HepG2 (cell line): ENCODE data around the gene CHID1. TPM values are rescaled to one million over a fixed set of nuclear protein-coding genes. Genes with fewer than 3 reads are reported as not detected.

Source experiments
- AGO1 ChIP-seq: fragments of 200-400 bp; formaldehyde crosslinking; IDR thresholded peaks from 2 replicates; pipeline ENCODE4 v1.6.1; 2017; ENCODE audit warnings: mild to moderate bottlenecking, low read depth, low read length, moderate library complexity; ENCODE audit not compliant: poor library complexity, severe bottlenecking
- ATAD3A ChIP-seq: sonication (generic); formaldehyde crosslinking; IDR thresholded peaks from 2 replicates; pipeline ENCODE4 v1.4.0; 2020; ENCODE audit warnings: missing genetic modification reagents
- GMEB1 ChIP-seq: sonication (generic); formaldehyde crosslinking; IDR thresholded peaks from 2 replicates; pipeline ENCODE4 v1.5.1; 2020; ENCODE audit warnings: missing genetic modification reagents, mild to moderate bottlenecking, borderline replicate concordance
- HCFC1 ChIP-seq: fragments of 150-350 bp; IDR thresholded peaks from 2 replicates; pipeline ENCODE4 v1.6.1; 2014; ENCODE audit warnings: low read depth, low read length
- ISX ChIP-seq: sonication (generic); formaldehyde crosslinking; conservative IDR thresholded peaks from 2 replicates; pipeline ENCODE4 v1.5.0; 2020; ENCODE audit warnings: missing genetic modification reagents
- LCORL ChIP-seq, 2 experiments: fragments of 450-650 bp in 1 of 2; sonication (generic) in 1 of 2; formaldehyde crosslinking in 1 of 2; IDR thresholded peaks; 2 replicates each; pipeline versions ENCODE4 v1.5.0 to v1.6.1; 2017 to 2020; ENCODE audit warnings: antibody characterized with exemption in 1 of 2, missing genetic modification reagents in 1 of 2
- MATR3 ChIP-seq: sonication (generic); formaldehyde crosslinking; IDR thresholded peaks from 2 replicates; pipeline ENCODE4 v1.4.0; 2020; ENCODE audit warnings: missing genetic modification reagents
- MIER3 ChIP-seq: IDR thresholded peaks from 2 replicates; pipeline ENCODE4 v1.6.1; 2016; ENCODE audit warnings: missing compliant biosample characterization, borderline replicate concordance
- MTERF4 ChIP-seq: sonication (generic); formaldehyde crosslinking; IDR thresholded peaks from 2 replicates; pipeline ENCODE4 v1.8.0; 2023; ENCODE audit warnings: mild to moderate bottlenecking, missing genetic modification reagents
- NR3C1 ChIP-seq: sonication (generic); formaldehyde crosslinking; IDR thresholded peaks from 2 replicates; pipeline ENCODE4 v1.4.0; 2020; ENCODE audit warnings: missing genetic modification reagents
- PHB2 ChIP-seq: fragments of 450-650 bp; IDR thresholded peaks from 2 replicates; pipeline ENCODE4 v1.6.1; 2018; ENCODE audit not compliant: partially characterized antibody
- POLR2AphosphoS5 ChIP-seq: IDR thresholded peaks from 2 replicates; pipeline ENCODE4 v1.6.1; 2012; ENCODE audit warnings: low read depth, low read length
- RBFOX2 ChIP-seq: fragments of 200-400 bp; formaldehyde crosslinking; IDR thresholded peaks from 2 replicates; pipeline ENCODE4 v1.6.1; 2017; ENCODE audit warnings: low read depth, mild to moderate bottlenecking, low read length
- SMAD3 ChIP-seq: sonication (generic); formaldehyde crosslinking; IDR thresholded peaks from 2 replicates; pipeline ENCODE4 v1.4.0; 2020; ENCODE audit warnings: missing genetic modification reagents
- SOX6 ChIP-seq, 2 experiments: fragments of 450-650 bp in 1 of 2; sonication (generic) in 1 of 2; formaldehyde crosslinking in 1 of 2; IDR thresholded peaks; 2 replicates each; pipeline versions ENCODE4 v1.4.0 to v1.6.1; 2017 to 2020; ENCODE audit warnings: antibody characterized with exemption in 1 of 2, mild to moderate bottlenecking in 1 of 2, missing genetic modification reagents in 1 of 2
- TMF1 ChIP-seq: sonication (generic); formaldehyde crosslinking; IDR thresholded peaks from 2 replicates; pipeline ENCODE4 v1.8.1; 2022; ENCODE audit warnings: low read depth, missing genetic modification reagents
- ZBTB7A ChIP-seq: sonication (generic); formaldehyde crosslinking; IDR thresholded peaks from 2 replicates; pipeline ENCODE4 v1.8.0; 2022; ENCODE audit warnings: mild to moderate bottlenecking, missing genetic modification reagents
- ZFX ChIP-seq: sonication (generic); formaldehyde crosslinking; IDR thresholded peaks from 2 replicates; pipeline ENCODE4 v1.4.0; 2020; ENCODE audit warnings: mild to moderate bottlenecking, low read depth, missing genetic modification reagents, moderate library complexity
- ZNF687 ChIP-seq: sonication (generic); formaldehyde crosslinking; IDR thresholded peaks from 2 replicates; pipeline ENCODE4 v1.5.1; 2020; ENCODE audit warnings: mild to moderate bottlenecking, missing genetic modification reagents, moderate library complexity
- ZNF691 ChIP-seq: sonication (generic); formaldehyde crosslinking; IDR thresholded peaks from 2 replicates; pipeline ENCODE4 v1.4.0; 2020; ENCODE audit warnings: missing genetic modification reagents, low read depth, mild to moderate bottlenecking, borderline replicate concordance
- ZNF720 ChIP-seq: sonication (generic); formaldehyde crosslinking; IDR thresholded peaks from 2 replicates; pipeline ENCODE4 v1.4.0; 2020; ENCODE audit warnings: missing genetic modification reagents
- ZNF781 ChIP-seq: sonication (generic); formaldehyde crosslinking; IDR thresholded peaks from 2 replicates; pipeline ENCODE4 v1.5.1; 2020; ENCODE audit warnings: borderline replicate concordance, mild to moderate bottlenecking, missing genetic modification reagents; ENCODE audit errors: not compliant biosample characterization
- polyA plus RNA-seq, 8 experiments: library from polyadenylated mRNA; depleted of rRNA in 3 of 8; stranded (reverse) in 7 of 8; unstranded in 1 of 8; fragments of >200 nt; fragmentation: Illumina TruSeq in 4 of 8; extraction: Trizol in 4 of 8; gene quantifications; 2 replicates each; pipeline versions ENCODE4 v1.2.1 to v1.2.3, GENCODE V29; 2011 to 2016; ENCODE audit warnings: low read depth in 4 of 8, missing spikeins in 1 of 8, mixed read lengths in 1 of 8; ENCODE audit not compliant: insufficient read depth in 1 of 8
- total RNA-seq, 5 experiments: library from RNA; depleted of rRNA; stranded (reverse); fragments of >200 nt; fragmentation: Illumina TruSeq; extraction: Trizol; gene quantifications; 2 replicates each; pipeline ENCODE4 v1.2.3, GENCODE V29; 2016; ENCODE audit warnings: low read depth in 1 of 5

Gene CHID1
- total and polyA plus RNA-seq, 2 of the 13 experiments (the other 11 are each of a cell fraction or from before 2014, with no cell fraction given) = 65.1 to 93.6 TPM

GRCh38 chr11:820655-821511 is 89.7 kb downstream of the CHID1 start (continued):
- no peak for TF ChIP-seq POLR2AphosphoS5
- no peak for TF ChIP-seq SMAD3 (CRISPR knock-in tag)
- no peak for TF ChIP-seq MTERF4 (CRISPR knock-in tag)
- no peak for TF ChIP-seq AGO1
- no peak for TF ChIP-seq TMF1 (CRISPR knock-in tag)
- no peak for TF ChIP-seq SOX6 (IDR thresholded peaks at IDR 0.05)
- no peak for TF ChIP-seq SOX6 (CRISPR knock-in tag; IDR thresholded peaks at IDR 0.05)
- no peak for TF ChIP-seq ZNF691 (CRISPR knock-in tag)
- peak; percentile 34; the same call in 1 of the 2 replicates for TF ChIP-seq ZFX (CRISPR knock-in tag)
- TF ChIP-seq LCORL (IDR thresholded peaks at IDR 0.05) = no peak
- TF ChIP-seq LCORL (CRISPR knock-in tag; IDR thresholded peaks at IDR 0.05) = peak; percentile 74
- TF ChIP-seq PHB2 = no peak
- TF ChIP-seq ZNF687 (CRISPR knock-in tag) = peak; percentile 56; the same call in 1 of the 2 replicates
- TF ChIP-seq ISX (CRISPR knock-in tag) = no peak
- TF ChIP-seq ATAD3A (CRISPR knock-in tag) = no peak
- TF ChIP-seq HCFC1 = no peak
- TF ChIP-seq GMEB1 (CRISPR knock-in tag) = no peak
- 0 out of 2 replicates have a peak, but pooled peaks have one; percentile 38 for TF ChIP-seq MIER3 (CRISPR knock-in tag)
- TF ChIP-seq MATR3 = no peak
- no peak for TF ChIP-seq ZNF720 (CRISPR knock-in tag)
- TF ChIP-seq NR3C1 (CRISPR knock-in tag) = no peak
- 0 out of 2 replicates have a peak, but pooled peaks have one; percentile 1 for TF ChIP-seq ZBTB7A (CRISPR knock-in tag)
- TF ChIP-seq RBFOX2 = peak; percentile 13; the same call in 1 of the 2 replicates
- no peak for TF ChIP-seq ZNF781
